Activated naive CD4-positive, alpha-beta T cell treated with anti-CD3 and anti-CD28 coated beads, Interleukin-2, amount 50 U/mL, for 72 hours (primary cell): ENCODE data around the gene UBXN10. TPM values are rescaled to one million over a fixed set of nuclear protein-coding genes. Genes with fewer than 3 reads are reported as not detected.

Source experiments
- ATAC-seq, 2 donors: fragments of 150-1000 bp; cut with Tn5 transposase; 2 replicates each; pipeline ENCODE4 v1.10.0; 2021; ENCODE audit warnings: mild to moderate bottlenecking in 2 of 2, moderate library complexity in 2 of 2
- DNase-seq, 2 donors: peaks; one replicate each; pipeline ENCODE4 v3.0.0; 2021 to 2022; ENCODE audit warnings: low spot score in 2 of 2
- H3K27ac Mint-ChIP-seq, 2 donors: one replicate each; pipeline ENCODE4 v1.8.0; 2022; ENCODE audit warnings: mild to moderate bottlenecking in 2 of 2, mixed read lengths in 2 of 2
- H3K36me3 Mint-ChIP-seq, 2 donors: one replicate each; pipeline ENCODE4 v1.8.0; 2022; ENCODE audit warnings: mixed read lengths in 2 of 2
- H3K9me3 Mint-ChIP-seq, 2 donors: one replicate each; pipeline ENCODE4 v1.8.0; 2022; ENCODE audit warnings: mixed read lengths in 2 of 2
- total RNA-seq, 2 donors: library from RNA; stranded (reverse); gene quantifications; one replicate each; pipeline ENCODE4 v1.2.3, GENCODE V29; 2022

The UBXN10 gene
- total RNA-seq, 2 donors from 2014 or later = 0.09 to 1.3 TPM

- H3K27ac Mint-ChIP-seq = no peak overlapping the region
- no peak for DNase-seq
- no peaks in the 10 kb centered on the region for H3K9me3 Mint-ChIP-seq
- ATAC-seq = no peak
- no peaks in the 10 kb centered on the region for H3K36me3 Mint-ChIP-seq
Observed at GRCh38 chr1:20148571-20149500, 37.1 kb upstream of the UBXN10 start.

- Mint-ChIP-seq H3K36me3 (no peaks in the 10 kb centered on the region), H3K27ac (no peak overlapping the region), H3K9me3 (no peaks in the 10 kb centered on the region)
- no peak for DNase-seq
- ATAC-seq = no peak
Observed at GRCh38 chr1:20149601-20150325, 36.1 kb upstream of the UBXN10 start.

- DNase-seq (no peak), ATAC-seq (no peak)
- Mint-ChIP-seq H3K36me3 (no peaks in the 10 kb centered on the region), H3K27ac (no peak overlapping the region), H3K9me3 (no peaks in the 10 kb centered on the region)
Observed at GRCh38 chr1:20150326-20150705, 35.6 kb upstream of the UBXN10 start.

GRCh38 chr1:20150969-20151368, 34.9 kb upstream of the UBXN10 start:
- Mint-ChIP-seq H3K36me3 (no peaks in the 10 kb centered on the region), H3K27ac (no peak overlapping the region), H3K9me3 (no peaks in the 10 kb centered on the region)
- no peak for ATAC-seq
- DNase-seq = no peak

GRCh38 chr1:20151906-20152598, 33.8 kb upstream of the UBXN10 start:
- ATAC-seq (peak; percentile 94 to 95), DNase-seq (peak; percentile 80 to 83)
- Mint-ChIP-seq H3K9me3 (no peaks in the 10 kb centered on the region), H3K36me3 (no peaks in the 10 kb centered on the region), H3K27ac (peak overlapping the region; percentile 7 to 65)

- DNase-seq (no peak), ATAC-seq (peak in 1 of 2 donors; percentile 34)
- H3K36me3 Mint-ChIP-seq = no peaks in the 10 kb centered on the region
- no peaks in the 10 kb centered on the region for H3K9me3 Mint-ChIP-seq
- H3K27ac Mint-ChIP-seq = peak overlapping the region in 1 of 2 donors; percentile 65
Observed at GRCh38 chr1:20152599-20152930, 33.3 kb upstream of the UBXN10 start.

GRCh38 chr1:20153000-20153418, 32.9 kb upstream of the UBXN10 start:
- no peaks in the 10 kb centered on the region for H3K9me3 Mint-ChIP-seq
- DNase-seq (no peak), ATAC-seq (no peak)
- no peak overlapping the region for H3K27ac Mint-ChIP-seq
- H3K36me3 Mint-ChIP-seq = no peaks in the 10 kb centered on the region

- H3K36me3 Mint-ChIP-seq = no peaks in the 10 kb centered on the region
- no peak for ATAC-seq
- DNase-seq = no peak
- H3K27ac Mint-ChIP-seq = peak overlapping the region in 1 of 2 donors; percentile 74
- H3K9me3 Mint-ChIP-seq = peaks cover 0 to 3% of the 10 kb centered on the region in 2 donors
Observed at GRCh38 chr1:20154301-20154831, 31.5 kb upstream of the UBXN10 start.

GRCh38 chr1:20158358-20159070, 27.4 kb upstream of the UBXN10 start:
- DNase-seq = no peak
- ATAC-seq = no peak
- Mint-ChIP-seq H3K36me3 (peaks cover 7 to 26% of the 10 kb centered on the region in 2 donors), H3K27ac (no peak overlapping the region), H3K9me3 (peaks cover 0 to 14% of the 10 kb centered on the region in 2 donors)

- ATAC-seq = no peak
- peaks cover 12 to 32% of the 10 kb centered on the region in 2 donors for H3K36me3 Mint-ChIP-seq
- peaks cover 5 to 19% of the 10 kb centered on the region in 2 donors for H3K9me3 Mint-ChIP-seq
- H3K27ac Mint-ChIP-seq = no peak overlapping the region
- no peak for DNase-seq
Observed at GRCh38 chr1:20160034-20160433, 25.9 kb upstream of the UBXN10 start.

- no peak for ATAC-seq
- Mint-ChIP-seq H3K9me3 (peaks cover 10 to 23% of the 10 kb centered on the region in 2 donors), H3K27ac (no peak overlapping the region), H3K36me3 (peaks cover 15 to 36% of the 10 kb centered on the region in 2 donors)
- DNase-seq = no peak
Observed at GRCh38 chr1:20164694-20165202, 21.1 kb upstream of the UBXN10 start.

GRCh38 chr1:20165522-20165951, 20.4 kb upstream of the UBXN10 start:
- peak in 1 of 2 donors; percentile 65 for ATAC-seq
- no peak for DNase-seq
- H3K36me3 Mint-ChIP-seq = peaks cover 12 to 33% of the 10 kb centered on the region in 2 donors
- H3K27ac Mint-ChIP-seq = no peak overlapping the region
- peaks cover 10 to 20% of the 10 kb centered on the region in 2 donors for H3K9me3 Mint-ChIP-seq

GRCh38 chr1:20166051-20166450, 19.8 kb upstream of the UBXN10 start:
- ATAC-seq (no peak), DNase-seq (no peak)
- Mint-ChIP-seq H3K36me3 (peaks cover 9 to 29% of the 10 kb centered on the region in 2 donors), H3K9me3 (peaks cover 10 to 18% of the 10 kb centered on the region in 2 donors), H3K27ac (no peak overlapping the region)

GRCh38 chr1:20167126-20167525, 18.8 kb upstream of the UBXN10 start:
- DNase-seq (no peak), ATAC-seq (no peak)
- peaks cover 9 to 21% of the 10 kb centered on the region in 2 donors for H3K36me3 Mint-ChIP-seq
- H3K27ac Mint-ChIP-seq = no peak overlapping the region
- peaks cover 10 to 18% of the 10 kb centered on the region in 2 donors for H3K9me3 Mint-ChIP-seq

- no peak overlapping the region for H3K27ac Mint-ChIP-seq
- no peak for DNase-seq
- ATAC-seq = no peak
- peaks cover 9 to 10% of the 10 kb centered on the region in 2 donors for H3K36me3 Mint-ChIP-seq
- H3K9me3 Mint-ChIP-seq = peaks cover 10 to 11% of the 10 kb centered on the region in 2 donors
Observed at GRCh38 chr1:20168564-20169491, 17.1 kb upstream of the UBXN10 start.
